HepG2 (cell line): ENCODE data around the gene SRP68. TPM values are rescaled to one million over a fixed set of nuclear protein-coding genes. Genes with fewer than 3 reads are reported as not detected.
A peak's percentile ranks its signal among the peaks of the same experiment; 100 is the strongest.

Experiments used
- BRD4 ChIP-seq: sonication (generic); formaldehyde crosslinking; IDR thresholded peaks from 2 replicates; pipeline ENCODE4 v1.4.0; 2020; ENCODE audit warnings: missing genetic modification reagents
- DPF2 ChIP-seq: sonication (generic); formaldehyde crosslinking; IDR thresholded peaks from 2 replicates; pipeline ENCODE4 v1.4.0; 2020; ENCODE audit warnings: mild to moderate bottlenecking, low read depth, missing genetic modification reagents, borderline replicate concordance
- GATAD2A ChIP-seq: IDR thresholded peaks from 2 replicates; pipeline ENCODE4 v1.6.1; 2016
- HOXA7 ChIP-seq: sonication (generic); formaldehyde crosslinking; IDR thresholded peaks from 2 replicates; pipeline ENCODE4 v1.8.1; 2022; ENCODE audit warnings: mild to moderate bottlenecking, missing genetic modification reagents, moderate library complexity
- MIER3 ChIP-seq: IDR thresholded peaks from 2 replicates; pipeline ENCODE4 v1.6.1; 2016; ENCODE audit warnings: missing compliant biosample characterization, borderline replicate concordance
- MZF1 ChIP-seq: sonication (generic); formaldehyde crosslinking; IDR thresholded peaks from 2 replicates; pipeline ENCODE4 v1.8.1; 2023; ENCODE audit warnings: mild to moderate bottlenecking, missing genetic modification reagents, borderline replicate concordance
- NR1H2 ChIP-seq: sonication (generic); formaldehyde crosslinking; IDR thresholded peaks from 2 replicates; pipeline ENCODE4 v1.8.1; 2022; ENCODE audit warnings: low read depth, missing genetic modification reagents, borderline replicate concordance
- PHF5A ChIP-seq: IDR thresholded peaks from one replicate; pipeline ENCODE4 v1.6.1; 2018; ENCODE audit warnings: low read depth, missing genetic modification reagents; ENCODE audit not compliant: unreplicated experiment
- POLR2A ChIP-seq, 2 experiments: IDR thresholded peaks; 2 replicates each; pipeline ENCODE4 v1.6.1; 2011; ENCODE audit warnings: low read depth in 2 of 2, low read length in 2 of 2, mild to moderate bottlenecking in 1 of 2, moderate library complexity in 1 of 2; ENCODE audit not compliant: insufficient read depth in 1 of 2
- ZNF724P ChIP-seq: sonication (generic); formaldehyde crosslinking; IDR thresholded peaks from 2 replicates; pipeline ENCODE4 v1.8.0; 2022; ENCODE audit warnings: missing genetic modification reagents, borderline replicate concordance
- polyA plus RNA-seq, 8 experiments: library from polyadenylated mRNA; depleted of rRNA in 3 of 8; stranded (reverse) in 7 of 8; unstranded in 1 of 8; fragments of >200 nt; fragmentation: Illumina TruSeq in 4 of 8; extraction: Trizol in 4 of 8; gene quantifications; 2 replicates each; pipeline versions ENCODE4 v1.2.1 to v1.2.3, GENCODE V29; 2011 to 2016; ENCODE audit warnings: low read depth in 4 of 8, missing spikeins in 1 of 8, mixed read lengths in 1 of 8; ENCODE audit not compliant: insufficient read depth in 1 of 8
- total RNA-seq, 5 experiments: library from RNA; depleted of rRNA; stranded (reverse); fragments of >200 nt; fragmentation: Illumina TruSeq; extraction: Trizol; gene quantifications; 2 replicates each; pipeline ENCODE4 v1.2.3, GENCODE V29; 2016; ENCODE audit warnings: low read depth in 1 of 5
- TF ChIP-seq, protein P1 (sequence below): sonication (generic); formaldehyde crosslinking; IDR thresholded peaks from 2 replicates; pipeline ENCODE4 v1.5.0; 2020; ENCODE audit warnings: mild to moderate bottlenecking, missing genetic modification reagents, borderline replicate concordance
- TF ChIP-seq, protein P2 (sequence below): sonication (generic); formaldehyde crosslinking; IDR thresholded peaks from 2 replicates; pipeline ENCODE4 v1.4.0; 2020; ENCODE audit warnings: missing genetic modification reagents, mild to moderate bottlenecking, borderline replicate concordance
- TF ChIP-seq, protein P3 (sequence below): sonication (generic); formaldehyde crosslinking; IDR thresholded peaks from 2 replicates; pipeline ENCODE4 v1.4.0; 2020; ENCODE audit warnings: missing genetic modification reagents

Gene SRP68
- total and polyA plus RNA-seq, 2 of the 13 experiments (the other 11 are each of a cell fraction or from before 2014, with no cell fraction given): 39.8 to 74.3 TPM

DNA sequence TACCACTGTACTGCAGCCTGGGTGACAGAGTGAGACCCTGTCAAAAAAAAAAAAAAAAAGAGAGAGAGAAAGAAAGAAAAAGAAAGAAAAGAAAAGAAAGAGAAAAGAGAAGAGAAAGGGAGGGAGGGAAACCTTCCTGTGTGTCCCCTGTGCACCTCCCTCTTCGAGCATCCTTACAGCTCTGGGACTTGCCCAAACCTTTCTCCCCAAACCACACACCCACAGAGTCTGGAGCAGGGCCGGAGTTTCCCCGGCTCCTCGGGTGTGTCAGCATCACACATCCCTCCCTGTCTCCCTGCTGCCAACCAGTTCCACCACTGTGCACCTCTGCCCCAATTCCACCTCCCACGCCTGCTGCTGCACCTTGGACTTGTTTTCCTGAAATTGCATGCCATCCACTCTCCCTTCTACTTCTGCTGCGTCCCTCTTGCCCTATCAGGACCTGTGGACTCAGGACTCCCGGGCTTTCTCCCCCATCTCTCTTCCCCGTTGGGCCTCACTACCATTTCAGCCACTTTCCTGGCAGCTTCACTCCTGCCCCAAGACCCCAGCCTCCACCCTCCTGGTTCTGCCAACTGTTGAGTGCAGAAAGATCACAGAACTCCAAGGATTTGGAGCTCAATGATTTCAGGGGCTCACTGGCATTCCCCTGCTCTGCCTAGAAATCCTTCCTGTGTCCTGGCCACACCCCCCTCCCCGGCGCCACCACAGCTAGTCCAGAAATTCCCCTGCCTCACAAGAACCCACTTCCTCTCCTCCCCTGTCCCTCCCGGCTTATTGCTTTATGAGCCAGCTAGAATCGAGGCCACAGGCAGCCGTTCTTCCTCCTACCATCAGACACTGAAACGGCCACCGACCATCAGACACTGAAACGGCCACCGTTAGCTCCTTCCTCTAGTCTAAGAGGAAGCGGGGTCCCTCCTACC lies 75.4 kb downstream of the SRP68 start (continued):
- TF ChIP-seq MZF1 (CRISPR knock-in tag): peak; percentile 58; the same call in 1 of the 2 replicates
- TF ChIP-seq POLR2A (IDR thresholded peaks at IDR 0.05; ENCODE audit: insufficient read depth in 1 of 2, low read depth in 2 of 2, low read length in 2 of 2): peak; percentile 39 to 69; a peak in 2 of 4 replicates
- no peak for TF ChIP-seq HOXA7
- TF ChIP-seq, protein P1, sequence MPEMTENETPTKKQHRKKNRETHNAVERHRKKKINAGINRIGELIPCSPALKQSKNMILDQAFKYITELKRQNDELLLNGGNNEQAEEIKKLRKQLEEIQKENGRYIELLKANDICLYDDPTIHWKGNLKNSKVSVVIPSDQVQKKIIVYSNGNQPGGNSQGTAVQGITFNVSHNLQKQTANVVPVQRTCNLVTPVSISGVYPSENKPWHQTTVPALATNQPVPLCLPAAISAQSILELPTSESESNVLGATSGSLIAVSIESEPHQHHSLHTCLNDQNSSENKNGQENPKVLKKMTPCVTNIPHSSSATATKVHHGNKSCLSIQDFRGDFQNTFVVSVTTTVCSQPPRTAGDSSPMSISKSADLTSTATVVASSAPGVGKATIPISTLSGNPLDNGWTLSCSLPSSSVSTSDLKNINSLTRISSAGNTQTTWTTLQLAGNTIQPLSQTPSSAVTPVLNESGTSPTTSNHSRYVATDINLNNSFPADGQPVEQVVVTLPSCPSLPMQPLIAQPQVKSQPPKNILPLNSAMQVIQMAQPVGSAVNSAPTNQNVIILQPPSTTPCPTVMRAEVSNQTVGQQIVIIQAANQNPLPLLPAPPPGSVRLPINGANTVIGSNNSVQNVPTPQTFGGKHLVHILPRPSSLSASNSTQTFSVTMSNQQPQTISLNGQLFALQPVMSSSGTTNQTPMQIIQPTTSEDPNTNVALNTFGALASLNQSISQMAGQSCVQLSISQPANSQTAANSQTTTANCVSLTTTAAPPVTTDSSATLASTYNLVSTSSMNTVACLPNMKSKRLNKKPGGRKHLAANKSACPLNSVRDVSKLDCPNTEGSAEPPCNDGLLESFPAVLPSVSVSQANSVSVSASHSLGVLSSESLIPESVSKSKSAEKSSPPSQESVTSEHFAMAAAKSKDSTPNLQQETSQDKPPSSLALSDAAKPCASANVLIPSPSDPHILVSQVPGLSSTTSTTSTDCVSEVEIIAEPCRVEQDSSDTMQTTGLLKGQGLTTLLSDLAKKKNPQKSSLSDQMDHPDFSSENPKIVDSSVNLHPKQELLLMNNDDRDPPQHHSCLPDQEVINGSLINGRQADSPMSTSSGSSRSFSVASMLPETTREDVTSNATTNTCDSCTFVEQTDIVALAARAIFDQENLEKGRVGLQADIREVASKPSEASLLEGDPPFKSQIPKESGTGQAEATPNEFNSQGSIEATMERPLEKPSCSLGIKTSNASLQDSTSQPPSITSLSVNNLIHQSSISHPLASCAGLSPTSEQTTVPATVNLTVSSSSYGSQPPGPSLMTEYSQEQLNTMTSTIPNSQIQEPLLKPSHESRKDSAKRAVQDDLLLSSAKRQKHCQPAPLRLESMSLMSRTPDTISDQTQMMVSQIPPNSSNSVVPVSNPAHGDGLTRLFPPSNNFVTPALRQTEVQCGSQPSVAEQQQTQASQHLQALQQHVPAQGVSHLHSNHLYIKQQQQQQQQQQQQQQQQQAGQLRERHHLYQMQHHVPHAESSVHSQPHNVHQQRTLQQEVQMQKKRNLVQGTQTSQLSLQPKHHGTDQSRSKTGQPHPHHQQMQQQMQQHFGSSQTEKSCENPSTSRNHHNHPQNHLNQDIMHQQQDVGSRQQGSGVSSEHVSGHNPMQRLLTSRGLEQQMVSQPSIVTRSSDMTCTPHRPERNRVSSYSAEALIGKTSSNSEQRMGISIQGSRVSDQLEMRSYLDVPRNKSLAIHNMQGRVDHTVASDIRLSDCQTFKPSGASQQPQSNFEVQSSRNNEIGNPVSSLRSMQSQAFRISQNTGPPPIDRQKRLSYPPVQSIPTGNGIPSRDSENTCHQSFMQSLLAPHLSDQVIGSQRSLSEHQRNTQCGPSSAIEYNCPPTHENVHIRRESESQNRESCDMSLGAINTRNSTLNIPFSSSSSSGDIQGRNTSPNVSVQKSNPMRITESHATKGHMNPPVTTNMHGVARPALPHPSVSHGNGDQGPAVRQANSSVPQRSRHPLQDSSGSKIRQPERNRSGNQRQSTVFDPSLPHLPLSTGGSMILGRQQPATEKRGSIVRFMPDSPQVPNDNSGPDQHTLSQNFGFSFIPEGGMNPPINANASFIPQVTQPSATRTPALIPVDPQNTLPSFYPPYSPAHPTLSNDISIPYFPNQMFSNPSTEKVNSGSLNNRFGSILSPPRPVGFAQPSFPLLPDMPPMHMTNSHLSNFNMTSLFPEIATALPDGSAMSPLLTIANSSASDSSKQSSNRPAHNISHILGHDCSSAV (CRISPR knock-in tag): no peak
- TF ChIP-seq, protein P2, sequence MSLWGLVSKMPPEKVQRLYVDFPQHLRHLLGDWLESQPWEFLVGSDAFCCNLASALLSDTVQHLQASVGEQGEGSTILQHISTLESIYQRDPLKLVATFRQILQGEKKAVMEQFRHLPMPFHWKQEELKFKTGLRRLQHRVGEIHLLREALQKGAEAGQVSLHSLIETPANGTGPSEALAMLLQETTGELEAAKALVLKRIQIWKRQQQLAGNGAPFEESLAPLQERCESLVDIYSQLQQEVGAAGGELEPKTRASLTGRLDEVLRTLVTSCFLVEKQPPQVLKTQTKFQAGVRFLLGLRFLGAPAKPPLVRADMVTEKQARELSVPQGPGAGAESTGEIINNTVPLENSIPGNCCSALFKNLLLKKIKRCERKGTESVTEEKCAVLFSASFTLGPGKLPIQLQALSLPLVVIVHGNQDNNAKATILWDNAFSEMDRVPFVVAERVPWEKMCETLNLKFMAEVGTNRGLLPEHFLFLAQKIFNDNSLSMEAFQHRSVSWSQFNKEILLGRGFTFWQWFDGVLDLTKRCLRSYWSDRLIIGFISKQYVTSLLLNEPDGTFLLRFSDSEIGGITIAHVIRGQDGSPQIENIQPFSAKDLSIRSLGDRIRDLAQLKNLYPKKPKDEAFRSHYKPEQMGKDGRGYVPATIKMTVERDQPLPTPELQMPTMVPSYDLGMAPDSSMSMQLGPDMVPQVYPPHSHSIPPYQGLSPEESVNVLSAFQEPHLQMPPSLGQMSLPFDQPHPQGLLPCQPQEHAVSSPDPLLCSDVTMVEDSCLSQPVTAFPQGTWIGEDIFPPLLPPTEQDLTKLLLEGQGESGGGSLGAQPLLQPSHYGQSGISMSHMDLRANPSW (CRISPR knock-in tag): no peak
- peak; percentile 64 for TF ChIP-seq PHF5A
- TF ChIP-seq ZNF724P (CRISPR knock-in tag): no peak; the same call in 1 of the 2 replicates
- no peak for TF ChIP-seq NR1H2 (CRISPR knock-in tag)
- TF ChIP-seq, protein P3, sequence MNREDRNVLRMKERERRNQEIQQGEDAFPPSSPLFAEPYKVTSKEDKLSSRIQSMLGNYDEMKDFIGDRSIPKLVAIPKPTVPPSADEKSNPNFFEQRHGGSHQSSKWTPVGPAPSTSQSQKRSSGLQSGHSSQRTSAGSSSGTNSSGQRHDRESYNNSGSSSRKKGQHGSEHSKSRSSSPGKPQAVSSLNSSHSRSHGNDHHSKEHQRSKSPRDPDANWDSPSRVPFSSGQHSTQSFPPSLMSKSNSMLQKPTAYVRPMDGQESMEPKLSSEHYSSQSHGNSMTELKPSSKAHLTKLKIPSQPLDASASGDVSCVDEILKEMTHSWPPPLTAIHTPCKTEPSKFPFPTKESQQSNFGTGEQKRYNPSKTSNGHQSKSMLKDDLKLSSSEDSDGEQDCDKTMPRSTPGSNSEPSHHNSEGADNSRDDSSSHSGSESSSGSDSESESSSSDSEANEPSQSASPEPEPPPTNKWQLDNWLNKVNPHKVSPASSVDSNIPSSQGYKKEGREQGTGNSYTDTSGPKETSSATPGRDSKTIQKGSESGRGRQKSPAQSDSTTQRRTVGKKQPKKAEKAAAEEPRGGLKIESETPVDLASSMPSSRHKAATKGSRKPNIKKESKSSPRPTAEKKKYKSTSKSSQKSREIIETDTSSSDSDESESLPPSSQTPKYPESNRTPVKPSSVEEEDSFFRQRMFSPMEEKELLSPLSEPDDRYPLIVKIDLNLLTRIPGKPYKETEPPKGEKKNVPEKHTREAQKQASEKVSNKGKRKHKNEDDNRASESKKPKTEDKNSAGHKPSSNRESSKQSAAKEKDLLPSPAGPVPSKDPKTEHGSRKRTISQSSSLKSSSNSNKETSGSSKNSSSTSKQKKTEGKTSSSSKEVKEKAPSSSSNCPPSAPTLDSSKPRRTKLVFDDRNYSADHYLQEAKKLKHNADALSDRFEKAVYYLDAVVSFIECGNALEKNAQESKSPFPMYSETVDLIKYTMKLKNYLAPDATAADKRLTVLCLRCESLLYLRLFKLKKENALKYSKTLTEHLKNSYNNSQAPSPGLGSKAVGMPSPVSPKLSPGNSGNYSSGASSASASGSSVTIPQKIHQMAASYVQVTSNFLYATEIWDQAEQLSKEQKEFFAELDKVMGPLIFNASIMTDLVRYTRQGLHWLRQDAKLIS: no peak
- TF ChIP-seq GATAD2A (CRISPR knock-in tag): peak; percentile 93
- peak; percentile 82; the same call in 1 of the 2 replicates for TF ChIP-seq MIER3 (CRISPR knock-in tag)
- TF ChIP-seq DPF2 (CRISPR knock-in tag): peak; percentile 94
- peak; percentile 68; the same call in 1 of the 2 replicates for TF ChIP-seq BRD4
